ENCODE measurements around the gene C11orf98. TPM values are rescaled to one million over a fixed set of nuclear protein-coding genes. Genes with fewer than 3 reads are reported as not detected.

Gene C11orf98
- total RNA-seq, 1 donor from 2014 or later, result 110 TPM

DNA sequence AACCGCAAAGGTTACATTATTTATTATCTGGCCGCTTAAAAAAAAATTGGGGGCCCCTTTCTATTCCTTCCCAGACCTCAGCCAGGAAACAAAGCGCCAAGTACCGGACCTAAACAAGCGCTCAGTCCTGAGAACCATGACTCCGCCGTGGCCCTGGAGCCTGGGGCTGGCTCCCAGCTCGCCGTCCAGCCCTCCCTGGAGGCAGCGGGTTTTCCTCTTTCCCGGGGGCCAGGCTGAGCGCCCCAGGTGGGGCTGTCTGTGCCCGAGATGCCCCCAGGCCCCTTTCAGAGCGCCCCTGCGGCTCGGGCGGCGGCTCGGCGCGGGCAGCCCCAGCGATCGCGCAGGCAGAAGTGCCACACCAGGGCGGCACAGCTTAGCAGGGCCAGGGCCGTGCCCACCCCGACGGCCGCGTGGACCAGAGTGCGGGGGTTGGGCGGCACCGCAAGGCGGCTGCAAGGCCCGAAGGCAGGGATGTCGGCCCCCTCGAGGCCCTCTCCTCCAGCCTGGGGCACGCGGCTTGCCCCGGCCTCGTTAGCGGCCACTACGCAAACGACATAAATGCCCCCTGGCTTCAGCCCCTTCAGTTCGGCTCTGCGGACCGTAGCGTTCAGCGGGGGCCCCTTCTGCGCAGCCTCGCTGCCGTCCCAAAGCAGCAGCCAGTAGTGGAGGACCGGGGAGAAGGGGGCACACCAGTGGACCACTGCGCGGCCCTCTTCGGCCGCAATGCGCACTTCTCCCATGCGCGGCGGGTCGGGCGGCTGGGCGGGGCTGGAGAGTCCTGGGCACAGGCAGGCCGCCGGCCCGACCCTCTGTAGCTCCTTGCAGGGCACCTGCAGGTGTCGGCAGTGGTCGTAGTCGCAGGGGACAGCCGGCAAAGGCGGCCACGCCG is 22.7 kb upstream of the C11orf98 start:
- intact Hi-C loops (cut with micrococcal nuclease), result no loop called here

GRCh38 chr11:62682518-62682917 is 17.5 kb upstream of the C11orf98 start:
- intact Hi-C loops (cut with micrococcal nuclease), result no loop called here

- intact Hi-C loops (cut with micrococcal nuclease), result loop anchor here (1.0 kb wide), 2 partner anchors 13 to 181 kb away; no protein-coding TSS in a partner anchor
Observed at GRCh38 chr11:62680825-62681240, 15.8 kb upstream of the C11orf98 start.

DNA sequence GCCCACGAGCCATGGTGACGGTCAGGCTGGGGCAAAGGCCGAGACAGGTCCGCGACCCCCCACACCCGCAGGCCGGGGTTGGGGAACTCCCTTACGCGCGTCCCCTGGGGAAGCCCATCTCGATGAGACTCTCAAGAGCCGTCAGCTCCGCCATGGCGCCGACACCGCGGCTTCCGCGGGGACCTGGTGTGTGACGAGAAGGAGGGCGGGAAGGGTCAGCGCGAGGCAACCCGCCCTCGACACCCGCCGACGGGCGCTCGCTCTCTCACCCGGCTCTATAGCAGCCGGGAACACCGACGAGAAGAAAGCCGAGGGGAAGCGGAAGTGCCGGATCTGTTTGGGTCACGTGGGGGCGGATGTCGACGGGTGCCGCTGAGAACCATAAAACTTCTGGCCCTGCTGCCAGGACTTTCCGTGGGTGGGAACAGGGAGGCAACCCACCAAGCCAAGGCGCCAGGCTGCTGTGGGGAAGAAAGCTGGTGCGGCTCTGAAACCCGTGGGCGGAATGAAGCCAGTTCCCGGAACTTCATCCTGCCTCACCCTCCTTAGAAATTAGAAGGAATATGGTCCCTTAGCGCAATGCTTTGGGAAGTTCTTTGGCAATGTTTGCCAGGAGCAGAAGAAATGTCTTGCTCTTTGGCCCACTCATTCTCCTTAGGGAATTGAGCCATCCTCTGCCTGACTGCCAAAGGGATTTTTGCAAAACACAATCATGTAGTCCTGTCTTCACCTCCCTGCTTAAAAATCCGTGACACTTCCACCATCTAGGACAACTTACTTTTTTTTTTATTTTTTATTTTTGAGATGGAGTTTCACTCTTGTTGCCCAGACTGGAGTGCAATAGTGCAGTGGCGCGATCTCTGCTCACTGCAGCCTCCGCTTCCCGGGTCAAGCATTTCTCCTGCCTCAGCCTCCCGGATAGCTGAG is 14.0 kb upstream of the C11orf98 start, which contains the start of gene UBXN1:
Gene UBXN1 (minus strand): TSS at position 304 of the 927 bp plus-strand sequence. CDS start 150 bp downstream, at position 154.
- intact Hi-C loops (cut with micrococcal nuclease), result loop anchor here (1.0 to 10.0 kb wide), 10 partner anchors 8 to 254 kb away; partner anchors contain the start of genes C11orf98, CSKMT, GANAB and HNRNPUL2

- intact Hi-C loops (cut with micrococcal nuclease), result loop anchor here (2.0 to 10.0 kb wide), 3 partner anchors 14 to 254 kb away; partner anchors contain the start of genes C11orf98, CSKMT and ZBTB3
Observed at GRCh38 chr11:62678433-62678769, 13.4 kb upstream of the C11orf98 start.

DNA sequence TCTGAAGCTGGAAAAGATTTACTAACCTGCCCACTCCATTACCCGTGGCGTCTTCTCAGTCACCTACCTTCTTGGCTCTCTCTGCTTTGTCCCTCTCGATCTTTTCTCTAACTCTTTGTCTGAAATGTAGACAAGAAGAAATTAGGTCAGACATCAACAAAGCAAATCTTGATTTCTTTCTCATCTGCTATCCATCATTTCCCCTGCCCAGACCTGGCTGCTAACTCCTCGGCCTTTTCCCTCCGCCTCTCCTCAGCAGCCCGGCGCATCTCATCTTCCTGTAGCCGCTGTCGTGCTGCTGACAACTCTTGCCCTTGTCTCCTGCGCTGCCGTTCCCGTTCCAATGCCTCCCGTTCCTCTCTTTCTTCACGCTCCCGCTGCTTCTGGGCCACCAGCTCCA is 12.7 kb upstream of the C11orf98 start:
- intact Hi-C loops (cut with micrococcal nuclease), result loop anchor here (2.0 to 10.0 kb wide), 3 partner anchors 13 to 253 kb away; partner anchors contain the start of genes C11orf98, CSKMT and ZBTB3

DNA sequence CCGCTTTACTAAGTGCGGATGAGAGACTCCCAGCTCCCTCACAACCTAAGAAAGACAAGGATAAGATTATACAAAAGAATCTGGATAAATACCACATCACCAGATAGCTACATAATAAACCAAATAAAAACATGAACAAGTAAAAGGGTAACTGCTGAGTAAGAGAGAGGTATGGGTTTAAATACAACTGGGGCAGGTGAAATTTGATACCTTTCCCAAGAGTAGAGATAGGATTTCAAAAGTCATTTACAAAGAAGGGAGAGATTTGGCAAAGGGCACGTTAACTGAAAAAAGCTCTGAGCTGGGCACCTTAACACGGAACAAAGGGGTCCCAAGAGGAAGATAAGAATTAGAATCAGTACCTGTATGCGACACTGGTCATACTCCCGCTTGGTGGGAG is 12.1 kb upstream of the C11orf98 start:
- intact Hi-C loops (cut with micrococcal nuclease), result loop anchor here (10.0 kb wide), 1 partner anchor 252 kb away; no protein-coding TSS in a partner anchor

DNA sequence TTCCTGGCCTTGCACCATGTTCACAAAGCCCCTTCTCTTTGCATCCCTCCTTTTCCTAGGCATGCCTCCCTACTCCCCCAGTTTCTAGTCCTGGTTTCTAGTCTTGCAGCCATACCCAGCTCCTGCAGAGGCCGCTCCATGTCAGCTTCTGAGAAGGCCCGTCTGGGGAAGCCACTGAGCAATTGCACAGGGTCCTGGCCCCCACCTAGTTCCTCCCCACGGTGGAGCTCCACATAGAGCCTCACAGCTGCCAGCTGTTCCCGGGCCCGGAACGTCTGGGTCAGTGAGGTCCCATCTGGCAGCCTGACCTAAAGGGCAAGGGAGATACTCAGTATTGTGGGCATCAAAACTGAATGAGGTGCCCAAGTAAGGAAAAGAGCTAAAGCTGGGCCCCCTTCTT is 11.7 kb upstream of the C11orf98 start:
- intact Hi-C loops (cut with micrococcal nuclease), result loop anchor here (10.0 kb wide), 1 partner anchor 252 kb away; no protein-coding TSS in a partner anchor

DNA sequence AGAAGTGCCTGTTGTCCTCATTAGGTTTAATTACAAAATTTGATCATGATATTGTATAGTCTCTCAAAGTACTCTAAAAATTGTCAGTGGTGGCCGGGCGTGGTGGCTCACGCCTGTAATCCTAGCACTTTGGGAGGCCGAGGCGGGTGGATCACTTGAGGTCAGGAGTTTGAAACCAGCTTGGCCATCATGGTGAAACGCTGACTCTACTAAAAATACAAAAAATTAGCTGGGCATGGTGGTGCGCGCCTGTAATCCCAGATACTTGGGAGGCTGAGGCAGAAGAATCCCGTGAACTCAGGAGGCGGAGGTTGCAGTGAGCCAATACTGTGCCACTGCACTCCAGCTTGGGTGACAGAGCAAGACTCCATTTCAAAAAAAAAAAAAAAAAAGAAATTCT is 10.4 kb upstream of the C11orf98 start:
- intact Hi-C loops (cut with micrococcal nuclease), result loop anchor here (10.0 kb wide), 1 partner anchor 251 kb away; no protein-coding TSS in a partner anchor

- intact Hi-C loops (cut with micrococcal nuclease), result loop anchor here (10.0 kb wide), 1 partner anchor 248 kb away; no protein-coding TSS in a partner anchor
Observed at GRCh38 chr11:62673196-62673525, 8.2 kb upstream of the C11orf98 start.

GRCh38 chr11:62671608-62672389 is 6.8 kb upstream of the C11orf98 start, which contains the start of the genes LBHD1 and UQCC3:
TSS of gene LBHD1 (minus strand) at chr11:62672267. CDS start at chr11:62670031, 2,236 bp downstream.
TSS of gene UQCC3 (plus strand) at chr11:62671673. CDS start at chr11:62671746, 73 bp downstream.
- intact Hi-C loops (cut with micrococcal nuclease), result loop anchor here (1.0 to 10.0 kb wide), 9 partner anchors 7 to 247 kb away; partner anchors contain the start of genes INTS5, TAF6L, TTC9C and TUT1

DNA sequence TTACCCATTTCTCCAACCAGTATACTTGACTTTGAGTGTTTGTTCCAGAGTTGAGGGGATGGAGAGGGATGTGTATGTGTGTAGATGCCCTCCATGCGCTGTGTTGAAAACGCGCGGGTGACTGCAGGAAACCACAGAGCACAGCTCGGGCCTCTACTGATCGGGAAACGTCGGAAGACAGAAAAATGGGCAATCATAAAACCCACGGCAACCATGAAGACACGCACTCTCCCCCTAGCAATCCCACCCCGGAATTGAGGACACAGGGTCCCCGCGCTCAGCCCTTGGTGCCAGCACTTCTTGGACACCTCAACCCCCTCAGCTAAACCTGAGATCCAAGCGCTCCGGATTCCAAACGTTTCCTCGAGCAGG is 6.2 kb upstream of the C11orf98 start:
- intact Hi-C loops (cut with micrococcal nuclease), result loop anchor here (1.0 to 10.0 kb wide), 7 partner anchors 8 to 246 kb away; partner anchors contain the start of genes INTS5, TAF6L, TUT1 and UBXN1

DNA sequence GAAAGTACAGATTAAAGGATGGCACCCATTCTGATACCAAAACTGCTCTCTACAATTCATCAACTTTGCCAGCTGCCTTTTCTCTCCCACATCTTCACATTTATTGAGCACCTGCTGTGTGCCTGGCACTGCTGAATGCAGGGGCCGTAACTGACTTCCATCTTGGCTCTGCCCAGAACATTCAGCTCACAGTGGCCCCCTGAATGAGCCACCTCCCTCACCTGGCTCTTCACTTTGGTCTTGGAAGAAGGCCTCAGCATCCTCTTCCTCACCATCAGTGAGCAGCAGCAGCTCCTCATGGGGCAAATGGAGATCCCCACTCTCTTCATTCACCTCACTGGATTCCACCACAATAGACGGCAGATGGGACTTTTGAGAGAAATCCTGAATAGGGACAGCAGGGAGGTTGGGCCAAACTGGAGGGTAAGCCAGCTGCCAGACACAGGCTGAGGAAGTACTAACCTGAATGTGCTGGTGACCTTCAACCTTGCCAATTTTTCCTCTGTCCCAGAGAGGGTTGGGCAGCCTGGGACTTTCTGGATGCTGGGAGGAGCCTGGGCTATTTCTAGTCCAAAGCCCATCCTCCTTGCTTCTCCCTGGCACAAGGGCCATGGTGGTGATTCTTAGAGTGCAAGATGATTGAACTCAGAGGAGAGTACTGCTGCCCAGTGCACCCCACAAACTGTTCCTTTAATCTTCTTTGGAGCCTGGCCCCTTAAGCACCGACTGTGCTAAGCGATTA is 4.6 kb upstream of the C11orf98 start:
- intact Hi-C loops (cut with micrococcal nuclease), result loop anchor here (2.0 to 10.0 kb wide), 3 partner anchors 193 to 545 kb away; partner anchors contain the start of gene INCENP

DNA sequence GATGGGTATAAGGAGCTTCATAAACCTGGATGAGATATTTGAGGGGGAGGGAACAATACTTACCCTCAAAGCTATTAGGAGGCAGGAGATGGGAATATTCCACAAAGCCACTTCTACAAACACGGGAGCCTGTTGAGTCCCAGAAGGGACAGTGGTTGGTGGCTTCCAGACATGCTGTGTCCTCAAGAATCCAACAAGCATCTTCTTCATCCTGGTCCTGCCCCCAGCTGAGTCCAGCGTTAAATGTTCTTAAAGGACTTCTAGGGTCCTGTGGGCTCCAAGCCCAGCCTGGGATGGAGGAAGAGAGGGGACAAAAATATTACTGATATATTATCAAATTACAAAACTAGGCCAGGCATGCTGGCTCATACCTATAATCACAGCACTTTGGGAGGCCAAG is 2.5 kb upstream of the C11orf98 start:
- intact Hi-C loops (cut with micrococcal nuclease), result loop anchor here (10.0 kb wide), 1 partner anchor 543 kb away; the partner anchor contains the start of gene INCENP

DNA sequence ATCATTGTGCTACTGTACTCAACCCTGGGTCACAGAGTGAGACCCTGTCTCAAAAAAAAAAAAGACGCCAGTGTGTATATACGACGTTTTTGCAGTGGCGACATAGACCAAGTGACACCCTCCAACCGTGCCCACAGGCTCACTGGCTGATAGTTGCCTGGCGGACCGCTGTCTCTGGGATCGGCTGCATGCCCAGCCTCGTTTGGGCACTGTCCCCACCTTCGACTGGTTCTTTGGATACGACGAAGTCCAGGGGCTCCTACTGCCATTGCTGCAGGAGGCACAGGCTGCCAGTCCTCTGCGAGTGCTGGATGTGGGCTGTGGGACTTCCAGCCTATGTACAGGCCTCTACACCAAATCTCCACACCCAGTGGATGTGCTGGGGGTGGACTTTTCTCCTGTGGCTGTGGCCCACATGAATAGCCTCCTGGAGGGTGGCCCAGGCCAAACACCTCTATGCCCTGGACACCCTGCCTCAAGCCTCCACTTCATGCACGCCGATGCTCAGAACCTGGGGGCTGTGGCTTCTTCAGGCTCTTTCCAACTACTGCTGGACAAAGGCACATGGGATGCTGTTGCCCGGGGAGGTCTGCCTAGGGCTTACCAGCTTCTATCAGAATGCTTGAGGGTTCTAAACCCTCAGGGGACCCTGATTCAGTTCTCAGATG is 1.4 kb upstream of the C11orf98 start:
- intact Hi-C loops (cut with micrococcal nuclease), result loop anchor here (10.0 kb wide), 1 partner anchor 542 kb away; the partner anchor contains the start of gene INCENP

- intact Hi-C loops (cut with micrococcal nuclease), result loop anchor here (1.0 to 10.0 kb wide), 13 partner anchors 12 to 541 kb away; partner anchors contain the start of genes EML3, GANAB, HNRNPUL2 and INCENP
Observed at GRCh38 chr11:62665599-62666258, 719 bp upstream of the C11orf98 start.

DNA sequence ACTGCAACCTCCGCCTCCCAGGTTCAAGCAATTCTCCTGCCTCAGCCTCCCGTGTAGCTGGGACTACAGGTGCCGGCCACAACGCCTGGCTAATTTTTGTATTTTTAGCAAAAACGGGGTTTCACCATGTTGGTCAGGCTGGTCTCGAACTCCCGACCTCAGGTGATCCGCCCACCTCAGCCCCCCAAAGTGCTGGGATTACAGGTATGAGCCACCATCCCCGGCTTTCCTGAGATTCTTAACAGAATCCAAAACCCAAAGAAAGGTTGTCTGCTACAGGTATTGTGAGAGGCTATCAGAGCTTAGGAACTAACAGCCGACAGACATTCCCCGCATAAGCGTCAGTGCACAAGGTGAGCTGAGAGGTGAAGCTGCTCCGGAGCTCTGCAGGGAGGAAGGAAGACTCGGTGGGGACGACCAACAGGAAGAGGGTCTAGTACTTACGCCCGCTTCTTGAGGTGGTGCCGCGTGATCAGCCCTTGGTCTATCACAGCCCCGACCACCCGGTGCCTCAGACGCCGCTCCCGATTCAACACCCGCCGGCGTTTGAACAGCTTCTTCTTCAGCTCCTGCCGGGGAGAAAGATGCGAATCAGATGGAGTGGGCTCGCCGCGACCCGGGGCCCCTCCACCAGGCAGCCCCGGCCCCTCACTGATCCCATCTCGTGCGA is 470 bp downstream of the C11orf98 start:
- intact Hi-C loops (cut with micrococcal nuclease), result loop anchor here (1.0 to 10.0 kb wide), 14 partner anchors 8 to 540 kb away; partner anchors contain the start of genes EML3, GANAB, HNRNPUL2 and INCENP

All from T-helper 1 cell treated with Interleukin-12 subunit alpha and Interleukin-12 subunit beta and Interleukin-4 antibody, amounts not matched to agents 30 ng/mL and 1 ng/mL, for 36 hours (primary cell).